ENCODE measurements around the gene APOC4.
A peak's percentile ranks its signal among the peaks of the same experiment; 100 is the strongest.

APOC4 gene

GRCh38 chr19:44954649-44955504, 12.8 kb downstream of the APOC4 start, which contains the start of gene CLPTM1:
TSS of gene CLPTM1 (plus strand) at chr19:44955380. CDS start at chr19:44955396, 16 bp downstream.
- peak within 1 kb of the TSS; percentile 99 for H3K4me3 ChIP-seq (ENCODE audit: low read length)
- peak; percentile 87 for DNase-seq (ENCODE audit: low read depth)
- TF ChIP-seq CTCF (conservative IDR thresholded peaks at IDR 0.05; ENCODE audit: low read depth, low read length): no peak

GRCh38 chr19:44955505-44956439, 13.7 kb downstream of the APOC4 start:
- no peak for TF ChIP-seq CTCF (conservative IDR thresholded peaks at IDR 0.05; ENCODE audit: low read depth, low read length)
- peak overlapping the region; percentile 99 for H3K4me3 ChIP-seq (ENCODE audit: low read length)
- no peak for DNase-seq (ENCODE audit: low read depth)

GRCh38 chr19:44957526-44957925, 15.5 kb downstream of the APOC4 start:
- no peak overlapping the region for H3K4me3 ChIP-seq (ENCODE audit: low read length)

GRCh38 chr19:44958090-44958489, 16.1 kb downstream of the APOC4 start:
- no peak overlapping the region for H3K4me3 ChIP-seq (ENCODE audit: low read length)
- no peak for DNase-seq (ENCODE audit: low read depth)
- no peak for TF ChIP-seq CTCF (conservative IDR thresholded peaks at IDR 0.05; ENCODE audit: low read depth, low read length)

More at GRCh38 chr19:44957526-44957925, 15.5 kb downstream of the APOC4 start:
- no peak for TF ChIP-seq CTCF (conservative IDR thresholded peaks at IDR 0.05; ENCODE audit: low read depth, low read length)
- no peak for DNase-seq (ENCODE audit: low read depth)

GRCh38 chr19:44959691-44960090, 17.7 kb downstream of the APOC4 start:
- H3K4me3 ChIP-seq (ENCODE audit: low read length): no peak overlapping the region
- no peak for DNase-seq (ENCODE audit: low read depth)
- no peak for TF ChIP-seq CTCF (conservative IDR thresholded peaks at IDR 0.05; ENCODE audit: low read depth, low read length)

- no peak for TF ChIP-seq CTCF (conservative IDR thresholded peaks at IDR 0.05; ENCODE audit: low read depth, low read length)
- no peak overlapping the region for H3K4me3 ChIP-seq (ENCODE audit: low read length)
- DNase-seq (ENCODE audit: low read depth): no peak
Measured at GRCh38 chr19:44960906-44961728, 19.1 kb downstream of the APOC4 start.

Data from retinal pigment epithelial cell (primary cell).